GM21423 (cell line): ENCODE data around the gene FPR1.

ENCODE experiments used
- ATAC-seq: cut with Tn5 transposase; IDR thresholded peaks from one replicate; pipeline ENCODE4 v1.9.1; 2021; ENCODE audit warnings: mild to moderate bottlenecking, moderate library complexity; ENCODE audit not compliant: unreplicated experiment

The FPR1 gene

DNA sequence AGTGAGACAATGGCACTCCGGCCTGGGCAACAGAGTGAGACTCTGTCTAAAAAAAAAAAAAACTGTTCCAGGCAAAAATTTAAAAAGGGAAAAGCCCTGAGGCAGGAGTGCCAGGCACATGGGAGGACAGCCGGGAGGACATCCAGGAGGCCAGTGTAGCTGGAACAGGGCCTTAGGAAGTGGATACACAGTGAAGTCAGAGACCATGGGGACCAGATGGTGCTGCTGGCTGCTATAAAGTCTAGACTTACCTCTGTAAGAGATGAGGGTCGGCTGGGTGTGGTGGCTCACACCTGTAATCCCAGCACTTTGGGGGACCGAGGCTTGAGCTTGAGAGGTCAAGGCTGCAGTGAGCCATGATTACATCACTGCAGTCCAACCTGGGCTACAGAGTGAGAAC lies 42.9 kb downstream of the FPR1 start:
- ATAC-seq: no peak

GRCh38 chr19:51706885-51707284 lies 44.8 kb downstream of the FPR1 start:
- ATAC-seq: no peak

DNA sequence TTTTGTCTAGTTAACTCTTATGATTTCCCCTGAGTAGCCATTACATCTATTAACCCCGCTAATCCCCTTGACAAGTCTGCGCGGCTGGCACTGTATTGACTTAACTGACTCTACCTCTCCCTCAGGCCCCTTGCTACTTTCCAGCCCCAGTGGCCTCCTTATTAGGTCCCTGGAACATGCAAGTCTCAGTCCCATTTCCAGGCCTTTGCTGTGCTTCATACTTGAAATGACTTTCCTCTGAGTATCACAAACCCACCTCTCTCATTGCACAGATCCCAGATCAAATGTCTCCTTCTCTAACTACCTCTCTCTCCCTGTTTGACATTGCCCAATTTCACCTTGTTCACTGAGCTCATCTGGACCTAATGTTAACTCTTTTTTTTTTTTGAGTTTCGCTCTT lies 45.4 kb downstream of the FPR1 start:
- no peak for ATAC-seq

GRCh38 chr19:51704626-51705025 lies 47.1 kb downstream of the FPR1 start:
- no peak for ATAC-seq

- peak; percentile 91 for ATAC-seq
Measured at GRCh38 chr19:51703575-51704515, 47.8 kb downstream of the FPR1 start.

GRCh38 chr19:51702825-51703574 lies 48.7 kb downstream of the FPR1 start:
- no peak for ATAC-seq

DNA sequence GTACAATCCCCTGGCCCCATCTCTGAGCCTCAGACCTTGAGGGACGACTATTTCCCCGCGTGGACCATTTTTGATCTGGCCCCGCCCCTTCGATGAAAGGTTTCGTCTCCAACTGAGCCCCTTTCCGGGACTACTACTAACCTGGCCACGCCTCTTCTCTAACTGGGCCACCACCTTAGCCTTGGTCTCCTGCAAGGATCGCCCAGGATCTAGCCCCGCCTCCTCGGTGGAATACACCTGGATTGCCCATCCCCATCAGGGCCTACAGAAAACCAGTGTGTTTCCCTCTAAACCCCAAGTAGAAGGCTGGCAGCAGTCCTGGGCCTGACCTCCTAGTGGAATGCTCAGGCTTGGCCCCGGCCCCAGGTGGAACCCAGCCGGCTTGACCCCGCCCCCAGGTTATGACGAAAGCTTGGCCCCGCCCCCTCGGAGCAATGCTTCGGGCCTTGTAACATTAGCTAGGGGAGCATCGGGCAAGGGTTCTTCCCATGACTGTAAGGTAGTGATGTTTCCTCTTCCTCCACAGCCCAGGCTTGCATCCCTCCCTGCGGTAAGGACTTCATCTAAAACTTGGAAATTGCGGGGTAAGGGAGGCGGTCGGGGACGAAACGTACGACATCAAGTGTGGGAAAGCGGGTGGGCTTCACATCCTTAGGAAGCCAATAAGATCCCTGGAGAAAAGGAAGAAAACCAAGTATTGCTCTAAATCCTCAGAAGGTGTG lies 49.4 kb downstream of the FPR1 start:
- ATAC-seq: no peak

DNA sequence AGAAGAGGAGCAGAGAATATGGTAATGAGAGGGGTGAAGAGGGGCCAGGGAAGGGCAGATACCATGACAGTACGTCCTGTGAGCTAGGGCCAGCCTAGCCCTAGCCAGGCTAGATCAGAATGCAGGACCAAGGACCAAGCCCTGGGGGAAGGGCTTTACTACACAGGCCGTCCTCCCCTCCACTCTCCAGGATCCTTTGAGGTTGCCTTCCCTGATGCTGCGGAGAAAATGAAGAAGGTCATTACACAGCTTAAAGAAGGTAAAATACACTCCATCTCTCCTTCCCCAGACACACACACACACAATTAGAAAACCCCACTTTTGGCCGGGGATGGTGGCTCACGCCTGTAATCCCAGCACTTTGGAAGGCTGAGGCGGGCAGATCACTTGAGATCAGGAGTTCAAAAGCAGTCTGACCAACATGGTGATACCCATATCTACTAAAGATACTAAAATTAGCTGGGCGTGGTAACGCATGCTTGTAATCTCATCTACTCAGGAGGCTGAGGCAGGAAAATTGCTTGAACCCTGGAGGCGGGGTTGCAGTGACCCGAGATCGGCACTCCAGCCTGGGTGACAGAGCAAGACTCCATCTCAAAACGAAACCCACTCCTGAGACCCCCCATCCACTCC lies 50.1 kb downstream of the FPR1 start:
- ATAC-seq: no peak

DNA sequence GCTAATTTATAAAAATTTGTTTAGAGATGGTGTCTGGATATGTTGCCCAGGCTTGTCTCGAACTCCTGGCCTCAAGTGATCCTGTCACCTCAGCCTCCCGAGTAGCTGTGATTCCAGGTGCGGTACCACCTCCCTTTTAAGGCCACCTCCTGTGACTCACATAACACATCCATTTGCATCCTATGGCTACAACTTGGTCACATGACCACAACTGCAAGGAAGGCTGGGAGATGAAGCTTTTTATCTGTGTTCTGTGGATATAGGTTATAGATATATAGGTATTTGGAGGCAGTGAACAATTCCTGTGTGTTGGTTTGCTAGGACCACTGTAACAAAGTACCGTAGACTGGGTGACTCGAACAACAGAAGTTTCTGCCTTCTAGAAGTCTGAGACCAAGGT lies 52.5 kb downstream of the FPR1 start:
- no peak for ATAC-seq

DNA sequence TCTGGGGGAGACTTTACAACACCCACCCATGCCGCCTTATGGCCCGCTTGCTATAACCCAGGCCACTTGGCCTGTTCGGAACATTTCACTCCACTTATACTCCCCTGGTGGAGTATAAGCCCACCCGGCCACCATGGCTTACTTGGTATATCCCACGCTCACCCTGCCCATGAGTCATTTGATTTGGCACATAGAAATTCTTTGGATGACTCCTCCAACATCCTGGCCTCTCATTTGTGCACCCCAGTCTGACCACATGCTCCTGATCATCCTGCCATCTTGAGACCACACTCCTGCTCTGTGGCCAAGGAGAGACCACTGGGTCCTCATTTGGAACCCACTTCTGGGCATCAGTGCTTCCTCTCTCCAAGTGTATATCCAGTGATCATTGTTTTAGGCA lies 53.4 kb downstream of the FPR1 start:
- ATAC-seq: no peak

GRCh38 chr19:51697169-51697776 lies 54.4 kb downstream of the FPR1 start:
- no peak for ATAC-seq

- ATAC-seq: no peak
Measured at GRCh38 chr19:51696606-51697005, 55.1 kb downstream of the FPR1 start.
